OCI-LY1 (cell line): ENCODE data around the gene KLF7.

Experiments
- H2AFZ ChIP-seq: fragments of 200-600 bp; sonication (generic), shearing (Covaris generic); 2 replicates; pipeline ENCODE4 v1.6.0; 2014; ENCODE audit warnings: antibody characterized with exemption, mild to moderate bottlenecking, low read length
- H3F3A ChIP-seq: fragments of 200-600 bp; sonication (generic), shearing (Covaris generic); 2 replicates; pipeline ENCODE4 v1.6.0; 2014; ENCODE audit warnings: mild to moderate bottlenecking, antibody characterized with exemption, low read length, moderate library complexity; ENCODE audit not compliant: insufficient read depth
- H3K27ac ChIP-seq: fragments of 200-600 bp; sonication (generic); 2 replicates; pipeline ENCODE4 v1.5.1; 2014; ENCODE audit warnings: low read length, mixed run types, mild to moderate bottlenecking, low read depth; ENCODE audit not compliant: poor library complexity, severe bottlenecking
- H3K27me3 ChIP-seq: fragments of 200-600 bp; sonication (generic); 2 replicates; pipeline ENCODE4 v1.6.0; 2014; ENCODE audit warnings: antibody characterized with exemption, mild to moderate bottlenecking, low read length, moderate library complexity; ENCODE audit not compliant: insufficient read depth
- H3K36me3 ChIP-seq: fragments of 200-600 bp; sonication (generic); 2 replicates; pipeline ENCODE4 v1.6.1; 2014; ENCODE audit warnings: mild to moderate bottlenecking, antibody characterized with exemption, low read length, moderate library complexity, mixed read lengths; ENCODE audit not compliant: insufficient read depth
- H3K4me1 ChIP-seq: fragments of 200-600 bp; sonication (generic); 2 replicates; pipeline ENCODE4 v1.5.1; 2014; ENCODE audit warnings: mild to moderate bottlenecking, low read length, moderate library complexity; ENCODE audit not compliant: insufficient read depth, severe bottlenecking
- H3K4me2 ChIP-seq: fragments of 200-600 bp; sonication (generic), shearing (Covaris generic); 2 replicates; pipeline ENCODE4 v1.6.1; 2014; ENCODE audit warnings: low read length
- H3K4me3 ChIP-seq: fragments of 200-600 bp; sonication (generic); 2 replicates; pipeline ENCODE4 v1.5.1; 2014; ENCODE audit warnings: low read length, low read depth, mild to moderate bottlenecking, mixed read lengths; ENCODE audit not compliant: poor library complexity, severe bottlenecking
- H3K79me2 ChIP-seq: fragments of 200-600 bp; shearing (Covaris generic); 2 replicates; pipeline ENCODE4 v1.6.1; 2016; ENCODE audit warnings: mixed run types, low read length, mixed read lengths; ENCODE audit not compliant: insufficient read depth
- H3K9ac ChIP-seq: fragments of 200-600 bp; sonication (generic), shearing (Covaris generic); 2 replicates; pipeline ENCODE4 v1.6.1; 2014; ENCODE audit warnings: mild to moderate bottlenecking, low read length, mixed read lengths
- H3K9me2 ChIP-seq: fragments of 200-600 bp; sonication (generic), shearing (Covaris generic); 2 replicates; pipeline ENCODE4 v1.6.1; 2014; ENCODE audit warnings: low read depth, mild to moderate bottlenecking, low read length, mixed read lengths
- H3K9me3 ChIP-seq: fragments of 200-600 bp; shearing (Covaris generic); 2 replicates; pipeline ENCODE4 v1.6.1; 2014; ENCODE audit warnings: low read length, mixed read lengths
- H4K20me1 ChIP-seq: fragments of 200-600 bp; sonication (generic), shearing (Covaris generic); 2 replicates; pipeline ENCODE4 v1.6.0; 2016; ENCODE audit warnings: mild to moderate bottlenecking, low read length; ENCODE audit not compliant: insufficient read depth
- EZH2 ChIP-seq: fragments of 200-600 bp; sonication (generic), shearing (Covaris generic); IDR thresholded peaks from 2 replicates; pipeline ENCODE4 v1.8.0; 2017; ENCODE audit warnings: borderline replicate concordance, mixed run types, mild to moderate bottlenecking, antibody characterized with exemption, low read length, moderate library complexity, mixed read lengths
- TF ChIP-seq, protein P1 (sequence below): fragments of 200-600 bp; sonication (generic), shearing (Covaris generic); IDR thresholded peaks from 2 replicates; pipeline ENCODE4 v1.5.1; 2017; ENCODE audit warnings: mild to moderate bottlenecking, antibody characterized with exemption, low read length, moderate library complexity, mixed read lengths

Gene KLF7

DNA sequence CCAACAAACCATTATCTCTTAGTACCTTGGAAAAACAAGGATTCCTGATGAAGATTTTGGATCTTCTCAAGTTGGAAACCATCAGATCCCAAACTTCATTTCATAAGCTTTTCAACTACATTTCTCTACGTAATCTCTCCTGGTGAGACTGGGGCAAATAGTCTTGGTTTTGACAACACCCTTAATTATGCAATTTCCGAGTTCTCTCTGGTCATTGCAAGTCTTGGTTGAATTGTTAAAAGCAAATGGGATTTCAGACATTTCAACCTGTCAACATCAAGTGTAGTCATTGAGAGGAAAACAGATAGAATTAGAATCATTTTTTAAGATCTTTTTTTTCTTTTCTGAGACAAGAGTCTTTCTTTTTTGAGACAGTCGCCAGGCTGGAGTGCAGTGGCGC, 26.2 kb downstream of the KLF7 start:
- Histone ChIP-seq H3K9ac (no peak overlapping the region), H3K27me3 (no peaks in the 10 kb centered on the region), H3K9me3 (no peaks in the 10 kb centered on the region), H2AFZ (no peak overlapping the region), H3F3A (no peaks in the 10 kb centered on the region), H3K9me2 (no peaks in the 10 kb centered on the region), H3K4me1 (no peaks in the 10 kb centered on the region), H4K20me1 (no peaks in the 10 kb centered on the region), H3K27ac (no peak overlapping the region), H3K36me3 (no peaks in the 10 kb centered on the region), H3K79me2 (no peaks in the 10 kb centered on the region), H3K4me2 (no peak overlapping the region), H3K4me3 (no peak overlapping the region)
- TF ChIP-seq EZH2 = no peak
- TF ChIP-seq, protein P1, sequence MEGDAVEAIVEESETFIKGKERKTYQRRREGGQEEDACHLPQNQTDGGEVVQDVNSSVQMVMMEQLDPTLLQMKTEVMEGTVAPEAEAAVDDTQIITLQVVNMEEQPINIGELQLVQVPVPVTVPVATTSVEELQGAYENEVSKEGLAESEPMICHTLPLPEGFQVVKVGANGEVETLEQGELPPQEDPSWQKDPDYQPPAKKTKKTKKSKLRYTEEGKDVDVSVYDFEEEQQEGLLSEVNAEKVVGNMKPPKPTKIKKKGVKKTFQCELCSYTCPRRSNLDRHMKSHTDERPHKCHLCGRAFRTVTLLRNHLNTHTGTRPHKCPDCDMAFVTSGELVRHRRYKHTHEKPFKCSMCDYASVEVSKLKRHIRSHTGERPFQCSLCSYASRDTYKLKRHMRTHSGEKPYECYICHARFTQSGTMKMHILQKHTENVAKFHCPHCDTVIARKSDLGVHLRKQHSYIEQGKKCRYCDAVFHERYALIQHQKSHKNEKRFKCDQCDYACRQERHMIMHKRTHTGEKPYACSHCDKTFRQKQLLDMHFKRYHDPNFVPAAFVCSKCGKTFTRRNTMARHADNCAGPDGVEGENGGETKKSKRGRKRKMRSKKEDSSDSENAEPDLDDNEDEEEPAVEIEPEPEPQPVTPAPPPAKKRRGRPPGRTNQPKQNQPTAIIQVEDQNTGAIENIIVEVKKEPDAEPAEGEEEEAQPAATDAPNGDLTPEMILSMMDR = no peak

DNA sequence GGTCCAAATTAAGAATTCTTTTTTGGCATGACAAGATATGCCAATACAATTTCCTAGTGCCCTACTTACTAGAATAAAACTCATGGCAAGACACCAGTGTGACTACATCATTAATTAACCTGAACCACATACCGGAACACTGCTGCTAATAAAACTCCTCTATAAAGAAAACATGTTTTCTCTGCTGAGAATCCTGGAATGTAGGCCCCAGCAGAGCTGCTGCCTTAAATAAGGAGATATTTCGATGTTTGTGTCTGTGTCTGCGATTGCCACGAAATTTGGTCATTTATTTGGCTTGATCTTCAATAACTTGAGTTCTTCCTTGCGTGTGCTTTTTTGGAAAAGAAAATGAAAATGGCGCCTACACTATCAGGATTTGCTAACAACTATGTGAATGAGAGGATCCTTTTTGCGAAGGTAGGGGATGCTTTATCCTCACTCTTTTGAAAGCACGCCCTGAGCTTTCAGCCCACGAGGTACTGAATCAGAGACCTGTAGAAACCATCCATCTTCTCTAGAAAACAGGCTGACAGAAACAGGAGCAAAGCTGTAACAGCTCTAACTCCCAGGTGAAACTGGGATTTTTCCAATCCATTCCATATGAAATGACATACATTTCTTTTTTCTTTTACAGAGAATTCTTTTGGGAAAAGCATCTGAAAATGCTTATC, 27.0 kb downstream of the KLF7 start:
- H3K4me2 ChIP-seq = no peak overlapping the region
- no peaks in the 10 kb centered on the region for H3F3A ChIP-seq
- H3K79me2 ChIP-seq = no peaks in the 10 kb centered on the region
- H3K9me2 ChIP-seq = no peaks in the 10 kb centered on the region
- no peaks in the 10 kb centered on the region for H3K4me1 ChIP-seq
- no peaks in the 10 kb centered on the region for H3K27me3 ChIP-seq
- H3K27ac ChIP-seq = no peak overlapping the region
- H3K36me3 ChIP-seq = no peaks in the 10 kb centered on the region
- H3K4me3 ChIP-seq = no peak overlapping the region
- no peak overlapping the region for H2AFZ ChIP-seq
- no peak for TF ChIP-seq EZH2
- TF ChIP-seq, protein P1 = no peak
- no peaks in the 10 kb centered on the region for H4K20me1 ChIP-seq
- H3K9me3 ChIP-seq = no peaks in the 10 kb centered on the region
- H3K9ac ChIP-seq = no peak overlapping the region

DNA sequence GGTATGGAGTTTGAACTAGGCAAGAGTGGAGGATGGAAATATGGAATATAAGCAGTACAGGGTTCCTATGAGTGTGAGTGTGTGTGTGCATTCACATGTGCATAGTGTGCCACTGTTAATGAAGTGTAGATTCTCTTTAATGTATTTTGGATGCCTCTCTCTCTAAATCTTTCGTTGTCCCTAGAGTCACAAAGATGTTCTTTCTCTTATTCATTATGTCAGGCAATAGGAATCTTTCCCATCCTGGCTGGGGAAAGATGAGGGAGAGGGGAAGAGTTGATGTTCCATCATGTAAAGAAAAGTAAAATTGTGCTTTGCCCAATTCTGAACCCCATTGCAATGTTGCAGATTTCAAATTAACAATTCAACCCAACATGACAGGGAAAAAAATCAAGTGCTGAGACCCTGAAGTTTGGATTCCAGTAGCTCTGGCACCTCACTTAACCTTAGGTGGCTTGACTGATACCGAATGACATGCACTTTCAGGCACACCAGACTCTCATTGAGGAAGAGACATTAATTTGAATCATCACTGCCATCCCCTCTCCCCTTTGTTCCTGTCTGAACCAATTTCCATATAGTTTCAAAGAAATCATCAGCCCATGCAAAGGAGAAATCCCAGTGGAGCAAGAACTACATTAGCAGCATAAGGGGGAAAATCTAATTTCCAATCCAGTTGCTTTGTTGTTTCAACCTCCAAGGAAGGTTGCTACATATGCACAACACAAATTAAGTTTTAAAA, 28.0 kb downstream of the KLF7 start:
- Histone ChIP-seq H4K20me1 (no peaks in the 10 kb centered on the region), H3K4me1 (no peaks in the 10 kb centered on the region), H3K27me3 (no peaks in the 10 kb centered on the region)

More for the DNA sequence above, 28.0 kb downstream of the KLF7 start:
- H3K9me2 ChIP-seq = no peaks in the 10 kb centered on the region
- H2AFZ ChIP-seq = no peak overlapping the region
- H3K4me2 ChIP-seq = no peak overlapping the region
- H3K27ac ChIP-seq = no peak overlapping the region
- H3K79me2 ChIP-seq = no peaks in the 10 kb centered on the region
- TF ChIP-seq, protein P1 = no peak
- TF ChIP-seq EZH2 = no peak
- no peak overlapping the region for H3K9ac ChIP-seq
- H3F3A ChIP-seq = no peaks in the 10 kb centered on the region
- H3K36me3 ChIP-seq = no peaks in the 10 kb centered on the region
- H3K9me3 ChIP-seq = no peaks in the 10 kb centered on the region
- H3K4me3 ChIP-seq = no peak overlapping the region
